CD4-positive, CD25-positive, alpha-beta regulatory T cell (primary cell): ENCODE data around the gene PRKCE. TPM values are rescaled to one million over a fixed set of nuclear protein-coding genes. Genes with fewer than 3 reads are reported as not detected.

Experiments
- ATAC-seq, 2 donors: fragments of 150-1000 bp; cut with Tn5 transposase; one replicate each; pipeline ENCODE4 v1.10.0; 2021; ENCODE audit warnings: low read depth in 2 of 2, moderate number of reproducible peaks in 2 of 2, moderate library complexity in 1 of 2
- DNase-seq, 3 donors: peaks; one replicate each; pipeline versions ENCODE4 v3.0.0 to v3.0.0-alpha.2; 2012 to 2022; ENCODE audit warnings: mixed read lengths in 1 of 3
- H3K27ac ChIP-seq: one replicate; pipeline ENCODE4 v1.7.0; 2013; ENCODE audit warnings: mild to moderate bottlenecking, low read length; ENCODE audit not compliant: insufficient read depth, poor library complexity, severe bottlenecking
- H3K27me3 ChIP-seq: one replicate; pipeline ENCODE4 v1.7.0; 2013; ENCODE audit warnings: low read length; ENCODE audit not compliant: control insufficient read depth, insufficient read depth
- H3K36me3 ChIP-seq: one replicate; pipeline ENCODE4 v1.7.0; 2013; ENCODE audit warnings: mild to moderate bottlenecking, low read length, moderate library complexity; ENCODE audit not compliant: control insufficient read depth, insufficient read depth
- H3K4me1 ChIP-seq: 2 replicates; pipeline ENCODE4 v1.7.0; 2013; ENCODE audit warnings: mild to moderate bottlenecking, low read length; ENCODE audit not compliant: insufficient read depth, control insufficient read depth, poor library complexity, severe bottlenecking
- H3K4me3 ChIP-seq: one replicate; pipeline ENCODE4 v1.7.0; 2013; ENCODE audit warnings: low read depth, mild to moderate bottlenecking, low read length, moderate library complexity
- H3K9me3 ChIP-seq, 2 experiments: 1 replicate in 1 of 2; 2 replicates in 1 of 2; pipeline ENCODE4 v1.7.0; 2013; ENCODE audit warnings: low read length in 2 of 2, mild to moderate bottlenecking in 1 of 2, moderate library complexity in 1 of 2; ENCODE audit not compliant: control insufficient read depth in 2 of 2
- H3K27ac Mint-ChIP-seq, 3 donors: one replicate each; pipeline ENCODE4 v1.8.0; 2020 to 2022; ENCODE audit warnings: mild to moderate bottlenecking in 3 of 3, mixed read lengths in 3 of 3, moderate library complexity in 2 of 3
- H3K27me3 Mint-ChIP-seq: one replicate; pipeline ENCODE4 v1.8.0; 2022; ENCODE audit warnings: mild to moderate bottlenecking, mixed read lengths
- H3K36me3 Mint-ChIP-seq: one replicate; pipeline ENCODE4 v1.8.0; 2020; ENCODE audit warnings: mixed read lengths
- H3K4me1 Mint-ChIP-seq, 4 donors: one replicate each; pipeline ENCODE4 v1.8.0; 2020 to 2022; ENCODE audit warnings: mixed read lengths in 4 of 4, mild to moderate bottlenecking in 1 of 4
- H3K4me3 Mint-ChIP-seq, 4 donors: one replicate each; pipeline ENCODE4 v1.8.0; 2020 to 2022; ENCODE audit warnings: mild to moderate bottlenecking in 4 of 4, mixed read lengths in 4 of 4, moderate library complexity in 3 of 4
- H3K9me3 Mint-ChIP-seq, 7 donors: one replicate each; pipeline ENCODE4 v1.8.0; 2020 to 2022; ENCODE audit warnings: mixed read lengths in 7 of 7, mild to moderate bottlenecking in 3 of 7, moderate library complexity in 2 of 7
- polyA plus RNA-seq, 4 donors: library from polyadenylated mRNA; unstranded; fragments of 300-500 nt; fragmentation: Illumina TruSeq; gene quantifications; one replicate each; pipeline ENCODE4 v1.2.3, GENCODE V29; 2021
- total RNA-seq: library from RNA; stranded (reverse); gene quantifications from one replicate; pipeline ENCODE4 v1.2.3, GENCODE V29; 2022

Gene PRKCE
- total and polyA plus RNA-seq, 5 donors from 2014 or later: 0.78 to 16.5 (median 1.3) TPM

DNA sequence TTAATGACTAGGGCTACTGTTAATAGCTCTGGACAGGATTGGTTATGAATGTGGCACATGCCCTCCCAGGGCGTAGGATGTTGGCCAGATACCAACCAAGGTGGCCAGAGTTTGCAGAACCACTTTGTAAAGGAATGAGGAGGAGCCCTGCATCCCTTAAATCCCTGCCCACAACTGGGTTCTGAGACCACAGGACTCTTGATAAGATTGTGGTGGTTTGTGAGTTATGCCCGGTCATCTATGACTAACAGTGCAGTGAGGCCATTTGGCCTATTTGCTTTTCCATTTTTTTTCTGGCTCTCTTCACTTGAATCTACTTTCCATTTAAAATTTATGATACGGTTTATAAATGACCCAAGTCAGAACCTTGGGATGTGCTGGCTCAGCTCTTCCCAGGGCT, 294.5 kb downstream of the PRKCE start:
- Mint-ChIP-seq H3K9me3 (peaks cover 0 to 1% (median 0%) of the 10 kb centered on the region in 7 donors), H3K4me3 (no peak overlapping the region), H3K36me3 (peaks cover 5% of the 10 kb centered on the region), H3K4me1 (no peaks in the 10 kb centered on the region), H3K27me3 (no peaks in the 10 kb centered on the region), H3K27ac (no peak overlapping the region)
- ATAC-seq (no peak), DNase-seq (no peak)
- Histone ChIP-seq H3K36me3 (no peaks in the 10 kb centered on the region), H3K4me3 (no peak overlapping the region), H3K27ac (no peak overlapping the region), H3K27me3 (no peaks in the 10 kb centered on the region), H3K9me3 (no peaks in the 10 kb centered on the region), H3K4me1 (no peaks in the 10 kb centered on the region)

DNA sequence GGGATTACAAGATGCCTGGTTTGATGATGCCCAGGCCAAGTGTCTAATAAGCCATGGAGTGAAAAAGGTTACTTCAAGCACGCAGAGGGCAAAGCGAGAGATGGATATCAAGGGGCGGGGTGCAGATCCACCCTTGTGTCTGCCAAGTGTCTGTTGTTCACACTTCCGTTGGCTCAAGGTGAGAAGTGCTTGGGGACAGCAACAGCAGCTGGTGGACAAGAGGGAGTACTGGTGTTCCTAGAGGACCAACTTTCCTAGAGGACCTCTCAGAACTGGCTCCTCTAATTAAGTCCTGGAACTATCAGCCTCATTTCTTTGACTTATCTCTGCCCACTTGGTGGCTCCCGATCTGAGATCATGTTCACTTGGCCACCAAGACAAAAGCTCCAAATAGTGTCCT, 299.1 kb downstream of the PRKCE start:
- H3K4me3 ChIP-seq: no peak overlapping the region
- Mint-ChIP-seq H3K27me3 (peaks cover 5% of the 10 kb centered on the region), H3K27ac (no peak overlapping the region), H3K36me3 (no peaks in the 10 kb centered on the region), H3K4me1 (no peaks in the 10 kb centered on the region), H3K9me3 (peaks cover 0 to 3% (median 0%) of the 10 kb centered on the region in 7 donors), H3K4me3 (no peak overlapping the region)
- H3K9me3 ChIP-seq: no peaks in the 10 kb centered on the region
- DNase-seq: no peak
- no peaks in the 10 kb centered on the region for H3K4me1 ChIP-seq
- no peak overlapping the region for H3K27ac ChIP-seq
- ATAC-seq: no peak
- H3K27me3 ChIP-seq: no peaks in the 10 kb centered on the region
- H3K36me3 ChIP-seq: no peaks in the 10 kb centered on the region

DNA sequence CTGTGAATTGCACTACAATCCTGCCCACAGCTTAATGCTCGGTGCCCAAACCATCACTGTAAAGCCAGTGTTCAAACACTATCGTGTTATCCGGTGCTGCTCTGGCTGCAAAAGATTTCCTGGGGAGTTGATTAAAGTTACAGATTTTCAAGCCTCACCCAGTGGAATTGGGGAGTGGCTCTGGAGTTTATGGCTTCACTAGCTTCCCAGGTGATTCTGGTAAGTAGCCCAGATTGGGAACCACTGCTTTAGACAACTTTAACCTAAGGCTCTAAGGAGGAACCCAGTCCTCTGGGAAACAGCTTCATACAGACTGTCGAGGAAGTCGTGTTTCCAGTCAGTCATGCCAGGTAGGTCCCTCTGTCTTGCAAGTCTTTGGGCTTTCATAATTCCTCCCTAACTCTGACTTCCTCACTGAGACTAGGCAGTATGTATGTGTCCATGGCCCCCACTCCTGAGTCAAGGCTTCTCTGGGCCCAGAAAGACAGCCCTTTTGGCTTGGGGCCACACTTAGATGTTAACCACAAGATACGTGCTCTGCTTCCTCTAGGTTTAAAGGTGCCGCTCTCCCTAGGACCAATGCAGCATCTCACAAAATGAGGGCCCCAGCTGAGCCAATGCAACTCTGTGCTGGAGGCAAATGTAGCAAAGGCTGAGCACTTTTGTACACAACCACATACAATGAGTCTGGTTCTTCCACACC, 299.7 kb downstream of the PRKCE start:
- Histone ChIP-seq H3K4me1 (no peaks in the 10 kb centered on the region), H3K4me3 (no peak overlapping the region), H3K27me3 (no peaks in the 10 kb centered on the region), H3K9me3 (no peaks in the 10 kb centered on the region), H3K36me3 (no peaks in the 10 kb centered on the region), H3K27ac (no peak overlapping the region)
- Mint-ChIP-seq H3K9me3 (peaks cover 0 to 3% (median 0%) of the 10 kb centered on the region in 7 donors), H3K36me3 (no peaks in the 10 kb centered on the region), H3K27ac (no peak overlapping the region), H3K4me3 (no peak overlapping the region), H3K27me3 (peaks cover 5% of the 10 kb centered on the region), H3K4me1 (no peaks in the 10 kb centered on the region)
- ATAC-seq: no peak
- DNase-seq: no peak

DNA sequence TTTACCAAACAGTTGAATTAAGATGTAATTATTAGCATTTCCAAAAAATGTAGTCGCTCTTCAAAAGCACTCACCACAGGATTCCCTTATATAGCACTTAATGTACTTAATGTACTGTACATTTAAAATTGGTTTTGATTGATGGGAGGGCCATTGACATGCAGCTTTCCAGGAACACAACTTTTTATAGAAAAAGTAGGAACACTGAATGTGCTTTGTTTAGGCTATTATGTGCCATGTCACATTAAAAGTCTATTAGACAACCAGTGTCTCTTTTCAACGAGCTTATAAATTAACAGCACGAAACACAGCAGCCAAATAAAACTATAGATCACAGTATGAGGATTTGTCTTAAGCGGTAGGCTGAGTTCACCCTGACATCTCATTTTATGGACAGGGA, 301.1 kb downstream of the PRKCE start:
- H3K9me3 Mint-ChIP-seq: peaks cover 0 to 3% (median 0%) of the 10 kb centered on the region in 7 donors
- Histone ChIP-seq H3K27me3 (no peaks in the 10 kb centered on the region), H3K9me3 (no peaks in the 10 kb centered on the region), H3K36me3 (no peaks in the 10 kb centered on the region), H3K4me3 (no peak overlapping the region), H3K4me1 (no peaks in the 10 kb centered on the region), H3K27ac (no peak overlapping the region)
- peaks cover 5% of the 10 kb centered on the region for H3K27me3 Mint-ChIP-seq
- DNase-seq (no peak), ATAC-seq (no peak)
- no peaks in the 10 kb centered on the region for H3K4me1 Mint-ChIP-seq
- no peak overlapping the region for H3K27ac Mint-ChIP-seq
- H3K36me3 Mint-ChIP-seq: no peaks in the 10 kb centered on the region
- no peak overlapping the region for H3K4me3 Mint-ChIP-seq

DNA sequence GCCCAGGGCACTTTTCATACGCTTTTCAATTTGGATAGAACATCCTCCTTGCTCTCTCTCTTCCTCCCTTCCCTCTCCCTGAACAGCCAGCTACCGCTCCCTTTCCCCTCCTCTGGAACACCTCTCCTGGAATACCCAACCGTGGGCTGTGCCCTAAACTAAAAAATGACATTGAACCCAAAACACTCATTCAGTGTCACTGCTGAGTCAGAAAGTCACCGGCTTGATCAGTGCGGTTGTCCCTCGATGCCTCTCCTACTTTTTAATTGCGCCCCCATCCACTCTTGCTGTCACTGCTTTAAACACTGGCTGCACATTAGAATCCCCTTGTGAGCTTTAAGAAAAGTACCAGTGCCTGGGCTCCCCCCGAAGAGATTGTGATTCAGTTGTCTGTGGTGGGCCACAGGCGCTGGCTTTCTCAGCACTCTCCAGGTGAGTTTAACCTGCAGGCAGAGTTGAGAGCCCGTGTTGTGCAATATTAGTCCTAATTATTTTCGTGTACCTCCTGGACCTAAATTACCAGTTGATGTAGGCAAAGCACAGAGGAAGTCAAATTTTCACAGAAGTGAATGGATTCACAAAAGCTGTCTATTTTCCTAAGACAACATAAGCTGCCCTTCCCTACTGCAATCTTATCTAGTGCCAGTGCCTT, 302.0 kb downstream of the PRKCE start:
- H3K4me3 ChIP-seq: no peak overlapping the region
- no peak for DNase-seq
- no peaks in the 10 kb centered on the region for H3K9me3 ChIP-seq
- H3K27ac ChIP-seq: no peak overlapping the region
- H3K27me3 ChIP-seq: no peaks in the 10 kb centered on the region
- H3K36me3 ChIP-seq: no peaks in the 10 kb centered on the region
- ATAC-seq: no peak
- H3K4me3 Mint-ChIP-seq: no peak overlapping the region
- H3K9me3 Mint-ChIP-seq: peaks cover 0 to 3% (median 0%) of the 10 kb centered on the region in 7 donors
- no peaks in the 10 kb centered on the region for H3K36me3 Mint-ChIP-seq
- H3K27ac Mint-ChIP-seq: no peak overlapping the region
- H3K27me3 Mint-ChIP-seq: peaks cover 5% of the 10 kb centered on the region
- H3K4me1 Mint-ChIP-seq: no peaks in the 10 kb centered on the region
- no peaks in the 10 kb centered on the region for H3K4me1 ChIP-seq

DNA sequence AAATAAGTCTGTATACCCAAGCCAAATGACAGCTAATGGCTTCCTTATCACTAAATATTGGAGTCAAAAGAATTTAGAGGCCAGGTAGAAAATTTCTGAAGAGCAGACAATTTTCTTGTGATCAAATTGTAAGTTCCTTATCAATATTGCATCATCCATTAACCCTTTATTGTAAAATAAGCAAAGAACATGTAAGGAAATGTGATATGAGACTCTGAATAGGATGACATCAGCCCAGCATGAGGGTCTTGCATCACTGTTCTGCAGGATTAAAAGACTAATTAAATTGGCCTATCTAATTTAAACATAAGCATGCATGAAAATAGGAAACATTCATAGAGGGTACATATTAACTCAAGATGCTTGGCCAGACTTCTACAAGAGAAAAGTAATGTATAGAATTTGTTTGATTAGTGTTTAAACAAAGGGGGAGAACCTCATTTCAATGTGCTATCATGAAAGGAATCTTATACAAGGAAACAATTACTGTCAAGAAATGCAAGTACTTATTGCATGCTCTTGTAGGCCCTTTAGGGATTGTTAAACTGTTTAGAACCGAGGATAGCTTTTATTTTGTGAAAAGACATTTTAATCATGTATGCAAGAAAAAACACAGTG, 302.9 kb downstream of the PRKCE start:
- Mint-ChIP-seq H3K4me3 (no peak overlapping the region), H3K27ac (no peak overlapping the region), H3K36me3 (no peaks in the 10 kb centered on the region)

DNA sequence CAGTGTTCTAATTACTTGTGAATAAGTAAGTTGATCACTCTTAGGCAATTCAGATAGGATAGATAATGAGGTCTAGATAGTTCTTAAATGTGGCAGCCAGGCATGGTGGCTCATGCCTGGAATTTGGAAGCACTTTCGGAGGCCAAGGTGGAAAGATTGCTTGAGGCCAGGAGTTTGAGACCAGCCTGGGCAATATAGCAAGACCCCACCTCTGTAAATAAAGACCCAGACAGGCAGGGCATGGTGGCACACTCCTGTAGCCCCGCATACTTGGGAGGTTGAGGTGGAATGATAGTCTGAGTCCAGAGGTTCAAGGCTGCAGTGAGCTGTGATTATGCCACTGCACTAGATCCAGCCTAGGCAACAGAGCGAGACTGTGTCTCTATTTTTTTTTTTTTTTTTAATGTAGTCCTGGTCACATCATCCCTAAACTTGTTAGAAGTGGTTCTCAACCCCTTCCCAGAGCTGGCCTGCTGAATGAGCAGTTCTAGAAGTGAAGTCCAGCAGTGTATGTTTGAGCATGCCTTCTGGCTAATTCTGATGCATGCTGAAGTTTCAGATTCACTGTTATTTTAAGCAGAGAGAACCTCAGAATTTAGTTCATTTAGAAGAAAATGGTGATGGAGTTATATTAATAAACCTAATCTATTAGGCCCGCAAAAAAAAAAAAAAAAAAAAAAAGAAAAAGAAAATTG, 306.2 kb downstream of the PRKCE start:
- no peak for DNase-seq
- H3K27ac ChIP-seq: no peak overlapping the region
- Mint-ChIP-seq H3K4me3 (no peak overlapping the region), H3K4me1 (no peaks in the 10 kb centered on the region), H3K27me3 (peaks cover 5% of the 10 kb centered on the region), H3K9me3 (peaks cover 0 to 3% (median 0%) of the 10 kb centered on the region in 7 donors), H3K27ac (peak overlapping the region in 1 of 3 donors; percentile 81), H3K36me3 (no peaks in the 10 kb centered on the region)
- H3K4me3 ChIP-seq: no peak overlapping the region
- no peak for ATAC-seq
- H3K9me3 ChIP-seq: no peaks in the 10 kb centered on the region
- peaks cover 3% of the 10 kb centered on the region for H3K27me3 ChIP-seq
- no peaks in the 10 kb centered on the region for H3K36me3 ChIP-seq
- no peaks in the 10 kb centered on the region for H3K4me1 ChIP-seq

More for the DNA sequence above, 302.9 kb downstream of the PRKCE start:
- no peak overlapping the region for H3K4me3 ChIP-seq
- H3K27me3 Mint-ChIP-seq: peaks cover 5% of the 10 kb centered on the region
- ATAC-seq (no peak), DNase-seq (no peak)
- H3K9me3 Mint-ChIP-seq: peaks cover 0 to 3% (median 0%) of the 10 kb centered on the region in 7 donors
- no peak overlapping the region for H3K27ac ChIP-seq
- peaks cover under 1% of the 10 kb centered on the region for H3K27me3 ChIP-seq
- no peaks in the 10 kb centered on the region for H3K9me3 ChIP-seq
- H3K4me1 Mint-ChIP-seq: no peaks in the 10 kb centered on the region
- H3K4me1 ChIP-seq: no peaks in the 10 kb centered on the region
- H3K36me3 ChIP-seq: no peaks in the 10 kb centered on the region
